ENCODE data around the gene ALX1. TPM values are rescaled to one million over a fixed set of nuclear protein-coding genes. Genes with fewer than 3 reads are reported as not detected.

ALX1 gene
- total and polyA plus RNA-seq, 2 donors (not counting 1 experiment from before 2014, with no cell fraction given), result not detected

DNA sequence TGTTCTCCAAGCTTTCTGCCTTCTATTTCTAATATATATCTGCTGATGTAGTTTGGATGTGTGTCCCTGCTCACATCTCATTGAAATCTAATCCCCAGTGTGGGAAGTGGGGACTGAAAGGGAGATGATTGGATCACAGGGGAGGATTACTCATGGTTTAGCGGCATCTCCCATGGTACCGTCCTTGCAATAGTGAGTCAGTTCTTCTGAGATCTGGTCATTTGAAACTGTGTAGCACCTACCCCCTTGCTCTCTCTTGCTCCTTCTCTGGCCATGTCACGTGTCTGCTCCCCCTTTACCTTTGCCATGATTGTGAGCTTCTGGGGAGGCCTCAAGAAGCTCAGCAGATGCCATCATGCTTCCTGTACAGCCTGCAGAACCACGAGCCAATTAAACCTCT lies 26.2 kb upstream of the ALX1 start:
- Histone ChIP-seq H3K27ac (ENCODE audit: insufficient read depth, low read length) (no peak overlapping the region), H3K36me3 (ENCODE audit: control insufficient read depth, insufficient read depth, low read length) (no peaks in the 10 kb centered on the region), H3K4me1 (ENCODE audit: control insufficient read depth, extremely low read depth, insufficient read depth, low read length) (no peaks in the 10 kb centered on the region), H3K9ac (ENCODE audit: insufficient read depth, low read length) (no peak overlapping the region), H4K20me1 (ENCODE audit: control insufficient read depth, extremely low read depth, insufficient read depth, low read length) (no peaks in the 10 kb centered on the region), H3K27me3 (ENCODE audit: control insufficient read depth, insufficient read depth, low read length) (no peaks in the 10 kb centered on the region), H3K4me3 (replicated peaks in 1 of 4; ENCODE audit: control extremely low read depth in 1 of 4, insufficient read depth in 1 of 4, low read depth in 3 of 4, low read length in 4 of 4) (no peak overlapping the region), H3K4me2 (ENCODE audit: extremely low read depth, insufficient read depth, low read length) (no peak overlapping the region), H3K79me2 (ENCODE audit: control insufficient read depth, insufficient read depth, low read length) (no peaks in the 10 kb centered on the region), H3K9me3 (ENCODE audit: control insufficient read depth, insufficient read depth, low read depth, low read length) (no peaks in the 10 kb centered on the region), H2AFZ (ENCODE audit: low read length) (no peak overlapping the region)
- DNase-seq (ENCODE audit: low read depth in 2 of 2), result no peak
- TF ChIP-seq, protein P1, sequence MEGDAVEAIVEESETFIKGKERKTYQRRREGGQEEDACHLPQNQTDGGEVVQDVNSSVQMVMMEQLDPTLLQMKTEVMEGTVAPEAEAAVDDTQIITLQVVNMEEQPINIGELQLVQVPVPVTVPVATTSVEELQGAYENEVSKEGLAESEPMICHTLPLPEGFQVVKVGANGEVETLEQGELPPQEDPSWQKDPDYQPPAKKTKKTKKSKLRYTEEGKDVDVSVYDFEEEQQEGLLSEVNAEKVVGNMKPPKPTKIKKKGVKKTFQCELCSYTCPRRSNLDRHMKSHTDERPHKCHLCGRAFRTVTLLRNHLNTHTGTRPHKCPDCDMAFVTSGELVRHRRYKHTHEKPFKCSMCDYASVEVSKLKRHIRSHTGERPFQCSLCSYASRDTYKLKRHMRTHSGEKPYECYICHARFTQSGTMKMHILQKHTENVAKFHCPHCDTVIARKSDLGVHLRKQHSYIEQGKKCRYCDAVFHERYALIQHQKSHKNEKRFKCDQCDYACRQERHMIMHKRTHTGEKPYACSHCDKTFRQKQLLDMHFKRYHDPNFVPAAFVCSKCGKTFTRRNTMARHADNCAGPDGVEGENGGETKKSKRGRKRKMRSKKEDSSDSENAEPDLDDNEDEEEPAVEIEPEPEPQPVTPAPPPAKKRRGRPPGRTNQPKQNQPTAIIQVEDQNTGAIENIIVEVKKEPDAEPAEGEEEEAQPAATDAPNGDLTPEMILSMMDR (conservative IDR thresholded peaks at IDR 0.05 in 1 of 2, IDR thresholded peaks at IDR 0.05 in 1 of 2; ENCODE audit: low read depth in 1 of 2, low read length in 2 of 2), result no peak
- no peak for TF ChIP-seq EZH2 (IDR thresholded peaks at IDR 0.05; ENCODE audit: low read length, missing control alignments)

DNA sequence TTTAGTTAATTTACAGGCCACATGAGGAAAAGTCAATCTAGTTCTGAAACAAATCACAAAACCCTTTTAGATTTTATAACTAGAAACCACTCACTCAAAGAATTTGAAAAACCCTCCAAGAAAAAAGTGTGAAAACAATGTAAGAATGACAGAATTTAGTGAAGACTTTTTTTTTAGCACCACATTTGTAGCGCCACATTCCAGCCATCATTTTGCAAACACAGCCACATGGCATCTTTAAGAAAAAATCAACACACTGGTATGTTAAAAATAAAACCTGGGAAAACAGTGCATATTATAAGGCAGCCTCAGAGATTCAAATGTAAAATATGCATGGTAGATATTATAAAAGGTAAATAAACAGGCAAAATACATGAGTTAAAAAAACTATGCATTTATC lies 22.3 kb upstream of the ALX1 start:
- Histone ChIP-seq H3K4me2 (ENCODE audit: extremely low read depth, insufficient read depth, low read length) (no peak overlapping the region), H3K9me3 (ENCODE audit: control insufficient read depth, insufficient read depth, low read depth, low read length) (no peaks in the 10 kb centered on the region), H3K9ac (ENCODE audit: insufficient read depth, low read length) (no peak overlapping the region), H3K79me2 (ENCODE audit: control insufficient read depth, insufficient read depth, low read length) (no peaks in the 10 kb centered on the region), H3K27me3 (ENCODE audit: control insufficient read depth, insufficient read depth, low read length) (no peaks in the 10 kb centered on the region), H3K4me3 (replicated peaks in 1 of 4; ENCODE audit: control extremely low read depth in 1 of 4, insufficient read depth in 1 of 4, low read depth in 3 of 4, low read length in 4 of 4) (no peak overlapping the region), H2AFZ (ENCODE audit: low read length) (no peak overlapping the region), H4K20me1 (ENCODE audit: control insufficient read depth, extremely low read depth, insufficient read depth, low read length) (no peaks in the 10 kb centered on the region), H3K4me1 (ENCODE audit: control insufficient read depth, extremely low read depth, insufficient read depth, low read length) (no peaks in the 10 kb centered on the region), H3K36me3 (ENCODE audit: control insufficient read depth, insufficient read depth, low read length) (no peaks in the 10 kb centered on the region), H3K27ac (ENCODE audit: insufficient read depth, low read length) (no peak overlapping the region)
- TF ChIP-seq, protein P1 (conservative IDR thresholded peaks at IDR 0.05 in 1 of 2, IDR thresholded peaks at IDR 0.05 in 1 of 2; ENCODE audit: low read depth in 1 of 2, low read length in 2 of 2), result no peak
- TF ChIP-seq EZH2 (IDR thresholded peaks at IDR 0.05; ENCODE audit: low read length, missing control alignments), result no peak
- no peak for DNase-seq (ENCODE audit: low read depth in 2 of 2)

DNA sequence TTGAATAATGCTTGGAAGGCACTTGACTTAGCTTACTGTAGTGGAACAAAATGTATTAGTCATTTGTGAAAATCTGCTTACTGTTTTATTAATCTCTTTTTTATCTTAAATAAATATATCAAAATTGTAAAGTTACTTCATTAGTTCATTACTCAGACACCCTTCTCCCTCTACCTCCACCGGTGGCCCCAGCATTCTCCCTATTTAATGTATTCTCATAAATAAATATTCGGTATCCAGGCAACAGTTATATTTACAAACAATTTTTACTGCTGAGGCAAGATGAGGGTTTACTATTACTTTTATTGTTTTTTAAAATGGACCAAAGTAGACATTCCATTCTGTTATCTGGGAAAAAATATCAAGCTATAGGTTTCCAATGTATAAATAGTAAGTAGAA lies 19.6 kb upstream of the ALX1 start:
- H3K9me3 ChIP-seq (ENCODE audit: control insufficient read depth, insufficient read depth, low read depth, low read length), result no peaks in the 10 kb centered on the region
- H3K27ac ChIP-seq (ENCODE audit: insufficient read depth, low read length), result no peak overlapping the region
- no peaks in the 10 kb centered on the region for H3K27me3 ChIP-seq (ENCODE audit: control insufficient read depth, insufficient read depth, low read length)
- H3K4me1 ChIP-seq (ENCODE audit: control insufficient read depth, extremely low read depth, insufficient read depth, low read length), result no peaks in the 10 kb centered on the region
- DNase-seq (ENCODE audit: low read depth in 2 of 2), result no peak
- no peak overlapping the region for H2AFZ ChIP-seq (ENCODE audit: low read length)
- H4K20me1 ChIP-seq (ENCODE audit: control insufficient read depth, extremely low read depth, insufficient read depth, low read length), result no peaks in the 10 kb centered on the region
- no peak overlapping the region for H3K4me2 ChIP-seq (ENCODE audit: extremely low read depth, insufficient read depth, low read length)
- no peak overlapping the region for H3K4me3 ChIP-seq (replicated peaks in 1 of 4; ENCODE audit: control extremely low read depth in 1 of 4, insufficient read depth in 1 of 4, low read depth in 3 of 4, low read length in 4 of 4)
- no peaks in the 10 kb centered on the region for H3K36me3 ChIP-seq (ENCODE audit: control insufficient read depth, insufficient read depth, low read length)
- H3K9ac ChIP-seq (ENCODE audit: insufficient read depth, low read length), result no peak overlapping the region
- H3K79me2 ChIP-seq (ENCODE audit: control insufficient read depth, insufficient read depth, low read length), result no peaks in the 10 kb centered on the region
- TF ChIP-seq, protein P1 (conservative IDR thresholded peaks at IDR 0.05 in 1 of 2, IDR thresholded peaks at IDR 0.05 in 1 of 2; ENCODE audit: low read depth in 1 of 2, low read length in 2 of 2), result no peak
- TF ChIP-seq EZH2 (IDR thresholded peaks at IDR 0.05; ENCODE audit: low read length, missing control alignments), result no peak

Data from fibroblast of lung (primary cell).